GM12874 (cell line): ENCODE results near the gene ITGA7.

Experiments
- TF ChIP-seq, protein P1 (sequence below): IDR thresholded peaks from 2 replicates; pipeline ENCODE4 v1.5.1; 2011; ENCODE audit warnings: low read depth, mild to moderate bottlenecking, control low read depth, low read length, moderate library complexity; ENCODE audit not compliant: insufficient read depth

The ITGA7 gene

DNA sequence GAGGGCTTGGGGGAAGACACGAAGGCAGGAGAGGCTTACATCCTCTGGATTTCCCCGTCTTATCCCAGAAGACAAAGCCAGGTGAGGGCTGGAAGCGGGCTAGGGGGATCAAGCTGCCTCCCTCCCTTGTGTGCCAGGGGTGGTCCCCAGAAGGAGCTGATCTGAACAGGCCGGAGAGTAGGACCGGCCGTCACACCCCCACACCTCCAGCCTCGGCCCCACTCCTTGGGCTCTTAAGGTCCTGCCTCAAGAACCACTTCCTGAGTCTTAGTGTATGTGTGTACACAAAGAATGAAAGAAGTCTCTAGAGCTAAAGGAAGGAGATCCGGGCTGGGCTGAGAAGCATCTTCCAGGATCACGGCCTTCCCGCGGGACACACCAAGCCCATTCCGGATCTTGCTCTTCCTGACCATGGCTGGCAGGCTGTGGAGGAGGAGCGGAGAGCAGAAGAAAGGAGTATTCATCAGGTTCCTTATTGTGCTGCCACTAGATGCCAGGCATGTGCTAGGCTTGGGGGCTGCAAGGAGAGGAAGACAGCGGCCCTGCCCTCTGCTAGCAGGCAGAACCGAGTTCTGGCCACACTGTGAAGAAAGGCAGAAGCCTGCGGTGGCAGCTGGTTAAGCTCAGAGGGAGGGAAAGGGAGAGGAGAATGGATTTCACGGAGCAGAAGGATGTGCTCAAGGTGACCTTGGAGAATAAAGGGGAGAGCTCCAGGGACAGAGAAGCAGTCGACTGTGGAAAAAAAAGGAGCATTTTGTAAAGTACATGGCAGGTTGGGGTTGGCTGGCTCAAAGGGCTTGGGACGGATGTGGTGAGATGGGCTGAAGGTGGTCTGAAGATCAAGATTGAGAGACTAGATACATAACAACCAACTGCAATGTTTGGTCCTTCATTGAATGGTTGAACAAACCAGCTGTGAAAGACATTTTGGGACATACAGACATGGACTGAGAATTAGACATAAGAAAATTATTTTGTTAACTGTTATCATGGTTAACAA is 22.4 kb upstream of the ITGA7 start:
- TF ChIP-seq, protein P1, sequence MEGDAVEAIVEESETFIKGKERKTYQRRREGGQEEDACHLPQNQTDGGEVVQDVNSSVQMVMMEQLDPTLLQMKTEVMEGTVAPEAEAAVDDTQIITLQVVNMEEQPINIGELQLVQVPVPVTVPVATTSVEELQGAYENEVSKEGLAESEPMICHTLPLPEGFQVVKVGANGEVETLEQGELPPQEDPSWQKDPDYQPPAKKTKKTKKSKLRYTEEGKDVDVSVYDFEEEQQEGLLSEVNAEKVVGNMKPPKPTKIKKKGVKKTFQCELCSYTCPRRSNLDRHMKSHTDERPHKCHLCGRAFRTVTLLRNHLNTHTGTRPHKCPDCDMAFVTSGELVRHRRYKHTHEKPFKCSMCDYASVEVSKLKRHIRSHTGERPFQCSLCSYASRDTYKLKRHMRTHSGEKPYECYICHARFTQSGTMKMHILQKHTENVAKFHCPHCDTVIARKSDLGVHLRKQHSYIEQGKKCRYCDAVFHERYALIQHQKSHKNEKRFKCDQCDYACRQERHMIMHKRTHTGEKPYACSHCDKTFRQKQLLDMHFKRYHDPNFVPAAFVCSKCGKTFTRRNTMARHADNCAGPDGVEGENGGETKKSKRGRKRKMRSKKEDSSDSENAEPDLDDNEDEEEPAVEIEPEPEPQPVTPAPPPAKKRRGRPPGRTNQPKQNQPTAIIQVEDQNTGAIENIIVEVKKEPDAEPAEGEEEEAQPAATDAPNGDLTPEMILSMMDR: no peak

DNA sequence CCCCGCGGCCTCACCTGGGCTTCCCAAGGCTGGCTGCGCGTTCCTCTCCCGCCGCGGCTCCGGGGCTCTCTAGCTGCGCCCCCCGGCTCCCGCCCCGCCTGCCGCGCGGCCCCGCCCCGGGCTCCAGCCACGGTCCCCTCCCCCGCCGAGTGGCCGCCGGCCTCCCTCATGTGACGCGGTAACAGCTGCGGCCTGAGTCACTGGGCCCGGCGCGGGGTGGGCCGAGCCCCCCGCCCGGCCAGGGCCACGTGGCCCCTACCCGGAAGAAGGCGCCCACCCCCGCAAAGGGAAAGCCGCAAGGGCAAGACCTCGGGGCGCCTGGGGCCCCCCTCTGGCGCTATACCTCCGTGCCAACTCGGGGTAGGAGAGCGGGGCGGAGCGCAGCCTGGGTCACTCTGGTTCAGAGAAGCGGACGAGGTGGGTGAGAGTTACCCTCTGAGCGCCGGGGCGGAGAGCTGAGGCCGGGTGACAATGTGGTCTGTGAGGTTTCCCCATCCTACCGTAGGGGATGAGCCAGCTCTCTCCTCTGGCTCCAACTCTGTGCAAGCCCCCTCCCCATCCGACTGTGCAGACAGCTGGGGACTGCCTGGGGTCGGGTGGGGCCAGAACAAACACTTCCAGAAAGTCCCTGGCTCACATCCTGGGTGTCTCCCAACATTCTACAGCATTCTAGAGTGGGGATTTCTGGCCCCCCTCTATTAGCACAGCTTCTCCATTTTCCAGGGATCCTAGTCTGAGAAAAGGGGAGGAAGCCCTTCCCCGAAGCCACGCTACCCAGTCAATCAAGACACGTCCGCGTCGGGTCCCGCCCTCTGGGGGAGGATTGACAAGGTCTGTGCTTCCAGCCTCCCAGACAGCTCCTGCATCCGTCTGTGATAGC is 21.5 kb upstream of the ITGA7 start, which contains the start of gene CD63:
Gene CD63, minus strand, starts transcription at position 71 of the 880 bp plus-strand sequence. CDS start 668 bp downstream, outside the sequence.
- TF ChIP-seq, protein P1: no peak

DNA sequence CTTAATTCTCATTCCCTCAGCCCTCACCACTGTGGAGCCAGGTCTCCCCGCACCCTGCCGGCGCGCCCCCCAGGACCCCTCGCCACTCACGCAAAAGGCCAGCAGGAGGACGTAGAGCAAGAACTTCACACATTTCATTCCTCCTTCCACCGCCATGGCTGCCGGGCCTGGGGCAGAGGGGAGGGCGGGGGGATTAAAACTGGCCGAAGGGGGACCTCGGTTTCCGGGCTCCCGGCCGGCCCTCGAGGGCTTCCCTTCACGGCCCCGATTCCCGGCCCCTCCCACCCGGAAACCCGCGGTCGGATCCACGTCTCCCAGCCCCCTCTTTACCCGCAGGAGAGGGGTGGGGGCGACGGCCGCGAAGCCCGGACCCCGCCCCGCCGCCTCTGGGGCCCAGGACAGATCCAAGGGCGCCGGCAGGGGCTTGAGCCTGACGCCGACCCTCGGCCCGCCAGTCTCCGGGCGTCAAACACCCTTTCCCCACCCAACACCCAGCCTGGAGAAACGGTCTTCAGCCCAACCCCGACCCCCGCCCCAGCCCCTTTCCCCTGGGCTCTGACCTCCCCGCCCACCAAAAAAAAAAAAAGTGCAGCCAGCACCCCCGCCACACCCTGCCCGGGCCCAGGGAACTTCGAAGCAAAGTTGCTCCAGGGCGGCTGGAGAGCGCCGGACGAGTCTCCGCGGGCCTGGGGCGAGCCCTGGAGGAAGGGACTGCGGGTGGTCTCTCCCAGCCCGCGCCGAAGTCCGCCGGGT is 20.7 kb upstream of the ITGA7 start:
- TF ChIP-seq, protein P1: no peak

DNA sequence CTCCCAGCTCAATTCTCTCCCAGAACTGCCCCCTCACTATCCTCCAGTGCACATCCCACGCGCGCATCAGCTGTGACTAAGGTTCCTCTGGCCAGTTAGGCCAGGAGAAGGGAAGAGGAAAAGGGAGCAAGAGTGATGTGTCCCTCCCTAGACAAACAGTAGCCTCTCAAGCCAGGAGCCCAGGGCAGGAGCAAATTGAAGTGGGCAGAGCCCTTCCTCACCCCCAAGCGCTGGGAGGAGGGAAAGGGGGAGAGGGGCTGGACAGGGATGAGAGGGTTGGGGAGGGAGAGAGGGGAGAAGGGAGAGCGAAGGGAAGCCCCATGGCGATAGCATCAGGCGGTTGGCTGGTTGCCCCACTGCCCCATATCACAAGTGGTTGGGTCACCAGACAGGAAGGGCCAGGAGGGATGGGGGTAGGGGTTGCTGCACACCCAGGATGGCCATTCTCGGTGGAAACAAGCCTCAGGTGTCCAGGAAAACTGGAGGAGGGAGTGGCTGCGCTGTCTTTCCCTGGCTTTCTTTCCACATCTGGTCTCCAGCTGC is 20.0 kb upstream of the ITGA7 start:
- TF ChIP-seq, protein P1: no peak

DNA sequence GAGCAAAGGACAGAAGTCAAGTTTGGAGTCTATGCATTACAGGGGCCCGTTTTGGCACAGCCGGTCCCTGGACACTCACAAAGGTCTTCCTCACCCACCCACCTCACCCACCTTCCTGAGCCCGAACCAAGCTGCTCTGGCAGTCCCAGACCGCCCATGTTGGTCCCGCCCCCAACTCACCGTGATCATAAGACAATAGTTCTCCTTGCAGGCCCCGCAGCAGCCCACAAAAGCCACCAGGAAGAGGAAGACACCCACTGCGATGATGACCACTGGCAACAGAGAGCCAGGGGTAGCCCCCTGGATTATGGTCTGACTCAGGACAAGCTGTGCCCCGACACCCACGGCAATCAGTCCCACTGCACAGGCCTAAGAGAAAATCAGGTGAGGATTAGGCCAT is 19.3 kb upstream of the ITGA7 start:
- TF ChIP-seq, protein P1: no peak

DNA sequence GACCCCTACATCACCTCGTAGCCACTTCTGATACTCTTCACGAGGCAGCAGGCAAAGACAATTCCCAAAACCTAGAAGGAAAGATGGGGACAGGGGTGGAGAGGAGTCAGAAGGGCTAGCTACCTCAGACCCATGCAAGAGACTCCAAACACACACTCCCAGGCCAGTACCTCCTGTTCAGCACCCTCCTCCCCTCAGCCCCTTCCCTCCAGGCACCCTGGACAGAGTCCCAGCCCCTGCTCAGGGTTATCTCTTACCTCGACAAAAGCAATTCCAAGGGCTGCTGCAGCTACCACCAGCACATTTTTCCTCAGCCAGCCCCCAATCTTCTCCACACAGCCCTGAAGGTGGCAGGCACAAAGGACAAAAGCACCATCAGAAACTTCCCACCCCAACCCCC is 17.9 kb upstream of the ITGA7 start:
- TF ChIP-seq, protein P1: no peak
